Vagina (tissue), 2 donors: Measurements from ENCODE around the gene DSP.

ENCODE experiments used
- CTCF ChIP-seq, 3 experiments: fragments of 450-650 bp in 2 of 3; fragments of 200-600 bp in 1 of 3; sonication (generic) in 1 of 3; IDR thresholded peaks; one replicate each; pipeline ENCODE4 v1.5.1; 2017 to 2019; ENCODE audit warnings: antibody characterized with exemption in 3 of 3, mild to moderate bottlenecking in 2 of 3, moderate library complexity in 2 of 3
- POLR2AphosphoS5 ChIP-seq, 2 donors: sonication (generic); formaldehyde crosslinking; IDR thresholded peaks; one replicate each; pipeline ENCODE4 v1.9.0; 2017; ENCODE audit warnings: antibody characterized with exemption in 2 of 2, mild to moderate bottlenecking in 2 of 2, low read depth in 1 of 2; ENCODE audit not compliant: insufficient read depth in 1 of 2

- no peak for TF ChIP-seq CTCF (IDR thresholded peaks at IDR 0.05)
- no peak for TF ChIP-seq POLR2AphosphoS5 (IDR thresholded peaks at IDR 0.05; ENCODE audit: insufficient read depth in 1 of 2, low read depth in 1 of 2)
Measured at GRCh38 chr6:7532821-7533220, 8.7 kb upstream of the DSP start.
